Calu3 (cell line): ENCODE measurements around the gene NIPBL. TPM values are rescaled to one million over a fixed set of nuclear protein-coding genes. Genes with fewer than 3 reads are reported as not detected.
"Not testable (repeated sequence)": the region's sequence is repeated elsewhere in the genome, so short reads cannot be mapped to it uniquely, and the experiment has no call there.

Source experiments
- BruUV-seq: library from RNA; stranded (reverse); fragments of 400-500 nt; replicated peaks from 2 replicates; lab custom pipeline; 2021; lab: Mats Ljungman, UMichigan
- CTCF ChIA-PET: fragments of 300-600 bp; sonication (Branson Sonifier 250); formaldehyde crosslinking; loops from one replicate; lab custom pipeline; 2022; ENCODE audit warnings: antibody characterized with exemption; lab: Charles Lee
- DNase-seq: peaks from one replicate; pipeline ENCODE4 v3.0.0; 2022
- H3K27ac Mint-ChIP-seq: one replicate; pipeline ENCODE4 v1.8.0; 2022; ENCODE audit warnings: mixed read lengths; ENCODE audit not compliant: unreplicated experiment
- H3K27me3 Mint-ChIP-seq: one replicate; pipeline ENCODE4 v1.8.0; 2022; ENCODE audit warnings: mixed read lengths; ENCODE audit not compliant: unreplicated experiment
- H3K36me3 Mint-ChIP-seq: one replicate; pipeline ENCODE4 v1.8.0; 2022; ENCODE audit warnings: mild to moderate bottlenecking, moderate library complexity, mixed read lengths; ENCODE audit not compliant: insufficient read depth, unreplicated experiment
- H3K4me1 Mint-ChIP-seq: one replicate; pipeline ENCODE4 v1.8.0; 2022; ENCODE audit warnings: mild to moderate bottlenecking, low read depth, mixed read lengths; ENCODE audit not compliant: unreplicated experiment
- H3K4me3 Mint-ChIP-seq: one replicate; pipeline ENCODE4 v1.8.0; 2022; ENCODE audit warnings: mild to moderate bottlenecking, low read depth, moderate library complexity, mixed read lengths; ENCODE audit not compliant: unreplicated experiment
- H3K9me3 Mint-ChIP-seq: one replicate; pipeline ENCODE4 v1.8.0; 2022; ENCODE audit warnings: low read depth, mixed read lengths; ENCODE audit not compliant: unreplicated experiment
- intact Hi-C: fragments of 100-400 bp; cut with micrococcal nuclease; formaldehyde crosslinking; loops from one replicate; pipeline ENCODE4 v1.10.0; 2022; ENCODE audit not compliant: unreplicated experiment
- total RNA-seq: library from RNA; stranded (reverse); gene quantifications from 2 replicates; pipeline ENCODE4 v1.2.3, GENCODE V29; 2022
- TF ChIP-seq, protein P1 (sequence below): fragments of 200-600 bp; IDR thresholded peaks from one replicate; pipeline ENCODE4 v1.8.0; 2022; ENCODE audit warnings: antibody characterized with exemption; ENCODE audit not compliant: unreplicated experiment

Gene NIPBL
- total RNA-seq, 1 experiment from 2014 or later = 53.2 TPM

GRCh38 chr5:37080697-37081096, 204.1 kb downstream of the NIPBL start:
- BruUV-seq = no TSS peak
- no peak for DNase-seq
- H3K27ac Mint-ChIP-seq = no peak overlapping the region
- H3K27me3 Mint-ChIP-seq = no peaks in the 10 kb centered on the region
- no peaks in the 10 kb centered on the region for H3K4me1 Mint-ChIP-seq
- CTCF ChIA-PET = interaction anchor here (0.6 kb wide), 1 partner anchor 1371 kb away, joined by 8 read pairs; no protein-coding TSS in a partner anchor
- TF ChIP-seq, protein P1, sequence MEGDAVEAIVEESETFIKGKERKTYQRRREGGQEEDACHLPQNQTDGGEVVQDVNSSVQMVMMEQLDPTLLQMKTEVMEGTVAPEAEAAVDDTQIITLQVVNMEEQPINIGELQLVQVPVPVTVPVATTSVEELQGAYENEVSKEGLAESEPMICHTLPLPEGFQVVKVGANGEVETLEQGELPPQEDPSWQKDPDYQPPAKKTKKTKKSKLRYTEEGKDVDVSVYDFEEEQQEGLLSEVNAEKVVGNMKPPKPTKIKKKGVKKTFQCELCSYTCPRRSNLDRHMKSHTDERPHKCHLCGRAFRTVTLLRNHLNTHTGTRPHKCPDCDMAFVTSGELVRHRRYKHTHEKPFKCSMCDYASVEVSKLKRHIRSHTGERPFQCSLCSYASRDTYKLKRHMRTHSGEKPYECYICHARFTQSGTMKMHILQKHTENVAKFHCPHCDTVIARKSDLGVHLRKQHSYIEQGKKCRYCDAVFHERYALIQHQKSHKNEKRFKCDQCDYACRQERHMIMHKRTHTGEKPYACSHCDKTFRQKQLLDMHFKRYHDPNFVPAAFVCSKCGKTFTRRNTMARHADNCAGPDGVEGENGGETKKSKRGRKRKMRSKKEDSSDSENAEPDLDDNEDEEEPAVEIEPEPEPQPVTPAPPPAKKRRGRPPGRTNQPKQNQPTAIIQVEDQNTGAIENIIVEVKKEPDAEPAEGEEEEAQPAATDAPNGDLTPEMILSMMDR = no peak
- intact Hi-C loops = no loop called here
- no peaks in the 10 kb centered on the region for H3K36me3 Mint-ChIP-seq
- H3K4me3 Mint-ChIP-seq = no peak overlapping the region
- no peaks in the 10 kb centered on the region for H3K9me3 Mint-ChIP-seq

DNA sequence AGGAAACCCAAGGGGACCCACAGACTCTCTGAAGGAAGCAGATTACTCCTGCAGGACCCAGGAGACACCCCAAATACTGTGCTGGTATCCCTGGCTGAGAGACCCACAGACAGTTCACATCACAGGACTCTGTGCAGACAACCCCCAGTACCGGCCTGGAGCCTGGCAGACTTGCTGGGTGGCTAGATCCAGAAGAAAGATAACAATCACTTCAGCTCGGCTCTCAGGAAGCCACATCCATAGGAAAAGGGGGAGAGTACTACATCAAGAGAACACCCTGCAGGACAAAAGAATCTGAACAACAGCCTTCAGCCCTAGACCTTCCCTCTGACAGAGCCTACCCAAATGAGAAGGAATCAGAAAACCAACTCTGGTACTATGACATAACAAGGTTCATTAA, 206.4 kb downstream of the NIPBL start:
- CTCF ChIA-PET = not testable (repeated sequence)

GRCh38 chr5:37086026-37086425, 209.5 kb downstream of the NIPBL start:
- DNase-seq, H3K36me3 Mint-ChIP-seq, H3K27ac Mint-ChIP-seq, H3K4me1 Mint-ChIP-seq, BruUV-seq, intact Hi-C loops, H3K4me3 Mint-ChIP-seq, H3K27me3 Mint-ChIP-seq, H3K9me3 Mint-ChIP-seq: not testable (repeated sequence)
- CTCF ChIA-PET = interaction anchor here (0.6 kb wide), 1 partner anchor 12 kb away, joined by 3 read pairs; no protein-coding TSS in a partner anchor

More for the DNA sequence above, 206.4 kb downstream of the NIPBL start:
- H3K27ac Mint-ChIP-seq, H3K9me3 Mint-ChIP-seq, intact Hi-C loops, H3K4me3 Mint-ChIP-seq, H3K27me3 Mint-ChIP-seq, BruUV-seq, H3K36me3 Mint-ChIP-seq, H3K4me1 Mint-ChIP-seq, DNase-seq: not testable (repeated sequence)

- TF ChIP-seq, protein P1 = no peak
- no peak overlapping the region for H3K27ac Mint-ChIP-seq
- H3K27me3 Mint-ChIP-seq = no peaks in the 10 kb centered on the region
- CTCF ChIA-PET = no interaction called here
- intact Hi-C loops = no loop called here
- H3K36me3 Mint-ChIP-seq = no peaks in the 10 kb centered on the region
- peaks cover 9% of the 10 kb centered on the region for H3K4me1 Mint-ChIP-seq
- no TSS peak for BruUV-seq
- no peaks in the 10 kb centered on the region for H3K9me3 Mint-ChIP-seq
- H3K4me3 Mint-ChIP-seq = no peak overlapping the region
- no peak for DNase-seq
Measured at GRCh38 chr5:37086466-37087173, 210.1 kb downstream of the NIPBL start.

DNA sequence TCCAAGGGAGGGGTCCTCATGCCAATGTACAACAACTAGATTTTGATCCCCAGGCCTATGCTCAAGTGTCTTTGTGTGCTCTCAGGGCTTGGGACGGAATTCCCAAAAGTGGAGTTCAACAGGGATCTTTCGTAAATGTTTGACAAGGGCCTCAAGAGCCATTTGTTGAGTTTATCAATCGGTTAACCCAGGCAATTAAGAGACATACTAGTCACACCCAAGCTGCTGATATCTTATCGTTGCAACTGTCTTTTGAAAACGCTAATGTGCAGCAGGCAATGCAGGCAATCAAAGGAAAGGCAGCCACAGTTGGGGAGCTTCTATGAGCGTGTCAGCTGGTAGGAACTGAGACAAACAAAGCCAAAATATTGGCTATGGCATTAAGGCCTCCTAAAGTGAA, 211.4 kb downstream of the NIPBL start:
- intact Hi-C loops = no loop called here
- no peak overlapping the region for H3K27ac Mint-ChIP-seq
- no peak overlapping the region for H3K4me3 Mint-ChIP-seq
- no TSS peak for BruUV-seq
- TF ChIP-seq, protein P1 = no peak
- peaks cover 9% of the 10 kb centered on the region for H3K4me1 Mint-ChIP-seq
- H3K27me3 Mint-ChIP-seq = no peaks in the 10 kb centered on the region
- no peaks in the 10 kb centered on the region for H3K36me3 Mint-ChIP-seq
- DNase-seq = no peak
- H3K9me3 Mint-ChIP-seq = no peaks in the 10 kb centered on the region
- CTCF ChIA-PET = no interaction called here
